GM19193 (cell line): ENCODE measurements around the gene PLAGL2.

ENCODE experiments used
- POLR2A ChIP-seq: IDR thresholded peaks from 4 replicates; pipeline ENCODE4 v1.6.1; 2011; ENCODE audit not compliant: insufficient read depth, insufficient read length; ENCODE audit errors: extremely low read depth

Gene PLAGL2

DNA sequence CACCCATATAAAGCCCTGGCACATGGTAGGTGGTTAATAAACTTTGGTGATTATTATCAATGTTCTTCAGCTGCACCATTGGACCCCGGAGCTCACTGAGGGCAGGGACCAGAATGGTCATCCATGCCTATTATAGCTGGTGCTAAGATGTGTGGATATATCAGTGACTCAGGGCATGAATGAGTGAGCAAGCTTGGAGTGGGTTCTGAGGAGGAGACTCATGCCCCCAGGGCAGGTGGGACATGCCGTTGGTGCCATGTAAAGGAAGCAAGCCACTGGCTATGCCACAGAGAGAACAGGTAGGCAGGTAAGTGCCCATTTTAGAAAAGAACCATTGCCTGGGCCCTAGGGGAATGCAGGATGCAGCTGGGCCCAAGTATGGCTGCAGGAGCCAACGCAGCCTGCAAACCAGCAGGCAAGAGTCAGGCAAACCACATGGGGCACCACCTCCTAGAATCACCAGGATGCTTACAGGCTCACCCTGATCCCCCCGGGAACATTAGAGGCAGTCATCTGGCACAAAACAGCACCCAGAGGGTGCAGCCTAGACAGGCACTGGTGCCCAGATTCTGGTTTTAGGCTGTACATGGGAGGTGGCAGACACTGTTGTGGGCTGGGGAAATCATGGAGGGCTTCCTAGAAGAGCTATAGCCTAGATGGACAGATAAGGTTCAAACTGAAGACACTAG, 23.5 kb downstream of the PLAGL2 start:
- no peak for TF ChIP-seq POLR2A

DNA sequence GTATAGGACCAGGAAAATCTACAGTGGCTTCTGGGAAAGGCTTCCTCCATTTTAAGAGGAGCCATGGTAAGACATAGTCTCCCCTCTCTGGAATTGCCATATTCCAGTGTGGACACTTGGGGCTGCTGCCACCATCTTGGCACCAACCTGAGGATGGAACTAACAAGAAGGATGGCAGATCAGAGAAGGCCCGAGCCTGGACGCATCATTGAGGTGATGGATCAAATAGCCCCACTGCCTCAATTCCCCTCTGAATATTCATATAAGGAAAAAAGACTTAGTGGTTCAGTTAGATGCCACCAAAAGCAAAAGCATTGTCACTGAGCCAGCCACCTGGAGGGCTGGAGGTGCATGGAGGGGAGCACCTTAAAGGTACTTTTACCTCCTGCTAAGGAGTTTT, 25.9 kb downstream of the PLAGL2 start:
- no peak for TF ChIP-seq POLR2A

DNA sequence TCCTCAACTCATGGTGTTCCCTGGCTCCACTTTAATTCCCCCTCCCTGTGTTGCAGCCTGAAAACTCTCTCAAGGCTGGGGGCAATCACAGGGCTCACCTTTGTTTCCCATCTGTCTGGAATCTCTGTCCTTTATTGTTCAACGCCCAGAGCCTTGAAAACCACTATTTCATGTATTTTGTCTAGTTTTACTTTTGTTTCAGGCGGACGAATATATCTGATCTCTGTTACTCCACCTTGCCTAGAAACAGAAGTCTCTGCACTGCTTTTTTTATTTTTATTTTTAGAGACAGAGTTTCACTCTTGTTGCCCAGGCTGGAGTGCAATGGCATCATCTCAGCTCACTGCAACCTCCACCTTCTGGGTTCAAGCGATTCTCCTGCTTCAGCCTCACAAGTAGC, 27.6 kb downstream of the PLAGL2 start:
- TF ChIP-seq POLR2A = no peak

DNA sequence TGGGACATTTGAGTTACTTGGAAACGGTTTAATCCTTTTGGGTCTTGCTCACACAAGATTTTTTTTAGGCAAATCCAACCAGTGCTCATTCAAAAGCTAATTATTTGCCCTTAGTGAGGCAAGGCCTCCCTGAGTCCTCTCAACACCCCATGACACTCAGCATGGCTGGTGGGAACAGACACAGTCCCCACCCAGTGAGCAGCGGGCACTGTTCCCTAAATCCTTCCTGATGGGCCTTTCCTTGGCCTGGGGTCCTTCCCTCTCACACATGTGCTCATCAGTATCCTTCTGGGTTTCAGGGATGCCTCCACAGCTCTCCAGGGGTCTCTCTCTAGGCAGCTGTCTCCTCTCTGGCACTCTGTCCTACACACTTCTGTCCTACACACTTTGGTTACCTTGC, 28.0 kb downstream of the PLAGL2 start:
- no peak for TF ChIP-seq POLR2A

DNA sequence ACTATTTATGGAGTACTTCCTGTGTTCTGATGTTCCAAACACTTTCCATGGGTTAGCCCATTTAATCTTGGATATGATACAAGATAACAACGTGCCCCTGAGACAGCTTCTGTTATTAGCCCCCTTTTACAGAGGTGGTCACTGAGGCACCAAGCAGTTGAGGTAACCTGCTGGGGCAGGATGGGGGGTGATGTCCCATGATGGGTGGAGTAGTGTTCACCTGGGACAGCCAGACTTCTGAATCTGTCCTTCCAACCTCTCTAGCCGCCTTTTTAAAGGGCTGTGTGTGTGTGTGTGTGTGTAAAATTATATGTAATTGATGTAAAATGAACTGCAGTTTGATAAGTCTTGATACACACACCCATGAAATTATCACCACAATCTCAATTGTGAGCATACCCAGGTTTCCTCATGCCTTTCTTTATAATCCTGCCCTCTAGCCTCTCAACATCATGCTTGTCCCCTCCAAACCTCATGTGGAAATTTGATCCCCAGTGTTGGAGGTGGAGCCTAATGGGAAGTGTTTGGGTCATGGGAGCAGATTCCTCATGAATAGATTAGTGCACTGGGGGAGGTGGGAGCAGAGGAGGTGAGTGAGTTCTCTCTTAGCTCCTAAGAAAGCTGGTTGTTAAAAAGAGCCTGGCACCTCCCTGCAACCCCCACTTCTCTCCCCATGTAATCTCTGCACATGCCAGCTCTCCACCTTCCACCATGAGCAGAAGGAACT, 39.2 kb downstream of the PLAGL2 start:
- no peak for TF ChIP-seq POLR2A

DNA sequence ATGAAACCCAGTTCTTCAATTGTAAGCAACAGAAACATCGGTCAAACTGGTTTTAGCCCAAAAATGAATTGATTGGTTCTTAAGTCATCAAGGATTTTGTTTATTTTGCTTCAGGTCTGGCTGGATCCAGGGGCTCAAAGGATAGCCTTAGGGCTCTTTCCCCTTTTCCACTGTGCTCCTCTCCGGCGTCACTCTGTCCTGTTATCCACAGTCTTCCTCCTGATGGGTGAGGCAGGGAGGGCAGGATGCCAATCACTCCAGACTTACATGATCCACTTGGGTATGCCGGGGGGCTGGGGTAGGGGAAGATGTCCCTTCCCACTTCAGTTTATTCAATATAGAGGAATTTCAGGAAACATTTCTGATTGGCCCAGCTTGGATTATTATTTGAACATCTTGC, 40.0 kb downstream of the PLAGL2 start:
- no peak for TF ChIP-seq POLR2A

DNA sequence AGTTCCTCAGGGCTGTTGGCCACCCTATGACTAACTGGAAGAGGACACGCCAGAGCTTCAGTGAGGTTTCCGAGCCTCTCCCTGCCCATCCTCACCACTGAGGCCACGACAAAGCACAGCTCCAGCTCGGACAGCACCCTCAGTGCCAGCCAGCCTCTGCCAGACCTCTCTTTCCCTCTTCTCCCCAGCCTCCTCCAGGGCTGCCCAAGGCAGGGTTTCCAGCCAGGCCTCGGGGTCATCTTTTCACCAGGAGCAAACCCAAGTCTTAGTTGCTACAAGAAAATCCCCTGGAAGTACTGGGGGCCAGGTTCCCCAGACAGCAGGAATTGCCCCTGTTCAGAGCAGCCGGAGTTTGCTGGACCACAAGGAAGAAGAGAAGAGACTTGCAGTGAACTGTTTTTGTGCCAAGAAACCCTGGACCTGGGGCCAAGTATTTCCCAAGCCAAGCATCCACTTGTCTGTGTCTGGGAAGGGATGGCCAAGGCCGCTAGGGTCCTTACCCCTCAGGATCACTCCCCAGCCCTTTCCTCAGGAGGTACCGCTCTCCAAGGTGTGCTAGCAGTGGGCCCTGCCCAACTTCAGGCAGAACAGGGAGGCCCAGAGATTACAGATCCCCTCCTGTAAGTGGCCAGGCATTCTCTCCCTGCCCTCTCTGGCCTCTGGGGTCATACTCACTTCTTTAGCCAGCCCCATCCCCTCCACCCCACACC, 41.6 kb downstream of the PLAGL2 start:
- TF ChIP-seq POLR2A = no peak

DNA sequence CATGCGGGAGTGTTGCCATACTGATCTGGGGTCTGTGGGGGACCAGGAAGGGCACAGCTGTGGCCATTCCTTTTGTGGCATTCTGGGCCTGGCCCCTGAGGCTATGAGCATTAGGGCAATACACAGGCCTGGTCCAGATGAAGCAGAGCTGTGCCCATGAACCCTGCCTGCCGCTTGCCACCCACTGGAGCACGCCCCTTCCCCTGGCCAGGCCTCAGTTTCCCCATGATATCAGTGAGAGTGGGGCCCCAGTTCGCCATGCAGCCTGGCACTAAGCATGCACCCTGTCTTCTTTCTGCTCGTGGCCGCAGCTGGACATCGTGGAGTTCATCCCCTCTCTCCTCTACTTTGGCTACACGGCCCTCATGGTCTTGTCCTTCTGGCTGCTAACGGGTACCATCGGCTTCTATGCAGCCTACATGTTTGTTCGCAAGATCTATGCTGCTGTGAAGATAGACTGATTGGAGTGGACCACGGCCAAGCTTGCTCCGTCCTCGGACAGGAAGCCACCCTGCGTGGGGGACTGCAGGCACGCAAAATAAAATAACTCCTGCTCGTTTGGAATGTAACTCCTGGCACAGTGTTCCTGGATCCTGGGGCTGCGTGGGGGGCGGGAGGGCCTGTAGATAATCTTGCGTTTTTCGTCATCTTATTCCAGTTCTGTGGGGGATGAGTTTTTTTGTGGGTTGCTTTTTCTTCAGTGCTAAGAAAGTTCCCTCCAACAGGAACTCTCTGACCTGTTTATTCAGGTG, 42.4 kb downstream of the PLAGL2 start:
- TF ChIP-seq POLR2A = no peak

DNA sequence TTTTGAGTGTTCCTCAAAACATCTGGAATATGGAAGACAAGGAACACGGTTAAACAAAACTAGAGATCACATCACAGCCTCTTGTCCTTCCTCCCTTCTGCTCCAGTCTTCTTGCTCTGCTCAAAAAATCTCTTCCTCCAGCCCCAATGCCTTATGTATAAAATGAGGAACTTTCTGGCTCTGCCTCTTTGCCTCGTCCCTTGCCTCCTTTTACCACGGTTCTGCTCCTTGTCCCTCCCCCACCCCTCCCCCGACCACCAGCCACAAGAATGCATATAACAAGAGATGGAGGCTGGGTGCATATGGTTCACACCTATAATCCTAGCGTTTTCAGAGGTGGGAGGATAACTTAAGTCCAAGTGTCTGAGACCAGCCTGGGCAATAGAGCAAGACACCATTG, 43.6 kb downstream of the PLAGL2 start:
- no peak for TF ChIP-seq POLR2A

DNA sequence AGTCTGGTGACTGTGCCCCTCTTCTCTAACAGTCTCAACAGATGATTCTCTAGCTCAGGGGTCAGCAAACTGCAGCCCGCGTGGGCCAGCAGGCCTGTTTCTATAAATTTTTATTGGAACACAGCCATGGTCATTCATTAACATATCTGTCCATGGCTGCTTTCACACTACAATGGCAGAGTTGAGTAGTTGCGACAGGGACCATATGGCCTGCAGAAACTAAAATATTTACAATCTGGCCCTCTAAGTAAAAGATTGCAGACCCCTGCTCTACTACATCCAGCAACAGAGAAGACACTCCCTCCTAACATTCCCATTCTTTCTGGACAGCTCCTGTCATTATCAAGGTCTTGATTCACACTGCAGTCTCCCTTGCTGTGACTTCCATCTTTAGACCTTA, 45.2 kb downstream of the PLAGL2 start:
- TF ChIP-seq POLR2A = no peak

DNA sequence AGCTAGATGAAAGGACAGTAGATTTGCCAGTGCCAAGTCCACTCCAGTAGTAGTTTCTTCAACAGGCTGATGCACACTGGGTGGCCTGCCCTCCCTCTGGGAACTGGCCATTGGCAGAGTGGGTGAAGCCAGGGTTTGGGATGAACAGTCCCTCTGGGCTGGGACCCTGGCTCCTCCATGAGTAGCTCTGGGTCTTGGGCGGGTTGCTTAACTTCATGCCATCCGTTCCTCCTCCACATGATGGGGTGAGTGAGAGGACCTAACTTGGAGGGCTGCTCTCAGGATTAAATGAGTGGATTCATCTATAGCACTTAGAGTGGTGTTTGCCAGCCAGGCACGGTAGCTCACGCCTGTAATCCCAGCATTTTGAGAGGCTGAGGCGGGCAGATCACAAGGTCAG, 47.2 kb downstream of the PLAGL2 start:
- no peak for TF ChIP-seq POLR2A

DNA sequence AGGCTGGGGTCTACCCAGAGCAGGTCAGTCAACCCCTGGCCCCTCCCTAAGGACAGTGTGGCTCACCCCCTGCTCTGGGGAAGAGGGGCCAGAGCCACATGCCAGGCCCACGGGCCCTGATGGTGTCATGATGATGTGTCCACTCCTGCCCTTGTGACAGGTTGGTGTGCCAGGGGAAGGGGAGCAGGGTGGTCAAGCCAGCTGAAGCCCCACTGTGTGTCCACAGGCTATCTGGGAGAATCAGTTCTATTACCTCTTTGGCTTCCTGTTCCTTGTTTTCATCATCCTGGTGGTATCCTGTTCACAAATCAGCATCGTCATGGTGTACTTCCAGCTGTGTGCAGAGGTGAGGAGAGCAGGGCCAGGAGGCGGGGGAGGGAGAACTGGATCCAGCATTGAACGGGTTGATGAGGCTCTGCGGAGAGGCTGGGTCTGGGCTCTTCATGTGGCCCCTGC, 47.7 kb downstream of the PLAGL2 start:
- no peak for TF ChIP-seq POLR2A

DNA sequence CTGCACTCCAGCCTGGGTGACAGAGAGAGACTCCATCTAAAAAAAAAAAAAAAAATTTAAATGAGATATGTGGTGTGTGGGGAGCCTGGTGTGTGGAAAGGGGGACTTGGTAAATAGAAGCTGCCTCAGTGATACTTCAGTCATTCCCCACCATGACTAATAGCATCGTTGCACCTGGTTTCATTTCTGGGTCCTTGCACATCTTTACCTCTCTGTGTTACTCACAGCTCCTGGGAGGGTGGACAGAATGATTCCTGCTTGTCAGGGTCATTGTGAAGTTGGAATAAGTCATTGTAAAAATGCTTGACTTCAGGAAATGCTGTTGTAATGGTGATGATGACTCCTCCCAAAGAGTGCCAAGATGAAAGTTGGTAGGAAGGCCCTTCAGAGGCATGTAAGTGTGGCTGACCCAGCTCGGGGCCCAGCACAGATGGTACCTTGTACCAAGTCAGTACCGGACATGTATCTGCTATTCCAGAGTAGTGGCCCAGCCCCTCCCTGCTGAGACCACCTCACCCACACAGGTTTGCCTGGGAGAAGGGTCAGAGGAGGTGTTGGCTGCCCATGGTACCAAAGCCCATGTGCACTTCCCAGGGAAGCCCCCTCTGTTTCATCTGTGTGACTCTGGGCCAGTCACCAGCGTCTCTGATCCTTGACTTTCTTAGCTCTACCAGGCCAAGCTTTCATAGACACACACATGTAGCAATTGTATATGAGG, 48.4 kb downstream of the PLAGL2 start:
- TF ChIP-seq POLR2A = no peak

DNA sequence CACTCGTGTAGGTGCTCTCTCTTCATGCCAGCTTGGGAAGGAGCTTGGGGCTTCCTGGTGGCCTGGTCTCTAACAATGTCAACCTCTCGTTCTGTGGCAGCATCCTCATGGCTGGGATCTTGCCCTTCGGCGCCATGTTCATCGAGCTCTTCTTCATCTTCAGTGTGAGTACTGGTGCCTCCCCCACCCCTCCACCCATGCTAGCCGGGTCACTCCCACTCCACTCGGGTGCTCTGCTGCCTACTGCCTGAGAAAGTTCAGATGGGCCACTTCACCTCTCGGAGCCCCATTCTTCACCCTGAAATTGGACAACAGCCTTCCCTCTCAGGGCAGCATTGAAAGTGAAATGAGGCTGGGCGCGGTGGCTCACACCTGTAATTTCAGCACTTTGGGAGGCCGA, 49.2 kb downstream of the PLAGL2 start:
- TF ChIP-seq POLR2A = no peak
